GM18867 (cell line): ENCODE results near the gene KCNK1.

Experiments
- ATAC-seq: cut with Tn5 transposase; IDR thresholded peaks from one replicate; pipeline ENCODE4 v1.9.1; 2021; ENCODE audit warnings: mild to moderate bottlenecking, moderate library complexity; ENCODE audit not compliant: unreplicated experiment

Gene KCNK1

GRCh38 chr1:233635765-233636502 is 22.0 kb downstream of the KCNK1 start:
- ATAC-seq = no peak

DNA sequence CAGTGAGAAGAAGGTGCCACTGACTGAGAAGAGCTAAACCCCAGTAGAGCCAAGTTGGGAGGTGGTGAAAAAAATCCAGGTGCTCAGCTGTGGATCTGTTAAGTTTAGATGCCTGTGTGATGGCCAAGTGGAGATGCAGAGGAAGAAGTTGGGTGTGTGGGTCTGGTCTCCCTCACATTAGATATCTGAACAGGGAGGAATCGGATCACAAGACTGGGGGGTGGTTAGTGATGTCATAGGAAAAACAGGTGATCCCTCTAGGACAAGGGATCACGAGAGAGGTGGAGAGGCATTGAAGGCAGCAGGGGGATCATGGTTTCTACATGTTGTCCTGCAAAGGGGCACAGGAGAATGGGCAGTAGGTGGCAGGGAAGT is 22.6 kb downstream of the KCNK1 start:
- ATAC-seq = no peak

GRCh38 chr1:233638513-233638912 is 24.6 kb downstream of the KCNK1 start:
- no peak for ATAC-seq

GRCh38 chr1:233639611-233640010 is 25.7 kb downstream of the KCNK1 start:
- ATAC-seq = peak; percentile 57

DNA sequence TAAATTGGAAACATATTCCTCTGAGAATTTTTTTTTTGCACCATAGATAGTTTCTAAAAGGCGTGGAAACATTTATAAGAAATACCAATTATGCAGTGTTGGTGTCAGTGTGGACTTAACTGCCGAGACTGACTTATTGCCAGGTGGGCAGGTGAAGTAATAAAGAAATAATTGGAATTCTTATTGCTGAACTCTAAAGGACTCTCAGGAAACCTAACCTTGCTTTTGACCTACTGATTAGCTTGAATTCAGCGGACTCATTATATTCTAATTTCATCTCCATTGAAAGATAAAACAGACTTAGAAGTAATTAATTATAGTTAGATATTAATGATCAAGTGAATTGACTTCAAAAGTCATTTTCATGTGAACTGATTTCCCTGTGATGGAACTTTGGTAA is 26.3 kb downstream of the KCNK1 start:
- no peak for ATAC-seq

DNA sequence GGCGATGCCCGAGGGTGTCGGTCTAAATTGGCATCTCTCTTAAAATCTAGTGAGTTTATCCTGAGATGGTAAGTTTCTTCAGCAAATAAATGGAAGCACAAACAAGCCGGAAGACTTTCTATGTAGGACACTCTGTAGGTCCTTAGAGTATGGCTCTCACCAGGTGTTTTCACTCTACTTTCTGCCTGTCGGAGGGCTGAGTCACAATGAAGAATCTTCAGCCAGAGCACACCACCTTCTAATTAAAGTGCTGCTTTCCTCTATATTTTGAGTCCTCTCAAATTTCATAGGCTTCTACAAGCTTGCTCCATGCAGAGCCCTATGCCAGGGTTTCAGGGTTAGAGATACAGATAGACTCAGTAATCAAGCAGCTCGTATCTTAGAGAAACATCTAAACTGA is 27.1 kb downstream of the KCNK1 start:
- ATAC-seq = no peak

DNA sequence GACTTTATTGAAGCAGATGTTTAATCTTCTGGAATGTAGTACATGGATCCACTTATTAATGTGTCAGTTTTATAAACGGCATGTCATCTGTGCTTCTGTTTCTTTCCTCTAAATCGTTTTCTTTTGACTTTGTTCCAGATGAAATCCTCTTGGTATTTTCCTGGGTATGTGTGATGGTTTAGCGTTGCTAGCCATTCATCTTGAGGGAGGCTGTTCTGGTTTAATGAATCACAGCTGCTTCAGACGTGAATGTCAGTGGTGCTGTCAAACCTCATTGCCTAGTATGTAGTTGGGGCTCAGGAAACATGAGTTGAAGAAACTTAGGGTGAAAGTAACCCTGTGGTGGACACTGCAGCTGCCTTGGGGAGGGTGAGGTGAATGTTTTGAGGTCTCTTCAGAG is 33.2 kb downstream of the KCNK1 start:
- no peak for ATAC-seq

- no peak for ATAC-seq
Observed at GRCh38 chr1:233647636-233648035, 33.7 kb downstream of the KCNK1 start.

DNA sequence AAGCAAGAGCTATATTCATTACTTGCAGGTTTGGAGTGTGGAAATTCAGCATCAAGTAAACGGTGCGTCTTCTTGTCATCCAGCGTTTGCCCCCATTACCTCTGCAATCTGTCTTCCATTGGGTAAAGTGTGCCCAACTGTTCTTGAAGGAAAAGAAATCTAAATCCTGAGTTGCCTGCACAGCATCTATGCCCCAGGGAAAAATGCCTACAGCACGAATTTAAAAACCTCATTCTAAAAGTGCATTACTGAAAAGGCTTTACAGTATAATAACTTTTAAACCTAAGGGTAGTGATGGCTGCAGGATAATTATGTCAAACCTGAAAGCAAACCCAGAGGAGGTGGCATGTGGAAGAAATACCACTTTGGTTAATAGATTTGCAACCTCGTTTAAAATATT is 37.2 kb downstream of the KCNK1 start:
- no peak for ATAC-seq

DNA sequence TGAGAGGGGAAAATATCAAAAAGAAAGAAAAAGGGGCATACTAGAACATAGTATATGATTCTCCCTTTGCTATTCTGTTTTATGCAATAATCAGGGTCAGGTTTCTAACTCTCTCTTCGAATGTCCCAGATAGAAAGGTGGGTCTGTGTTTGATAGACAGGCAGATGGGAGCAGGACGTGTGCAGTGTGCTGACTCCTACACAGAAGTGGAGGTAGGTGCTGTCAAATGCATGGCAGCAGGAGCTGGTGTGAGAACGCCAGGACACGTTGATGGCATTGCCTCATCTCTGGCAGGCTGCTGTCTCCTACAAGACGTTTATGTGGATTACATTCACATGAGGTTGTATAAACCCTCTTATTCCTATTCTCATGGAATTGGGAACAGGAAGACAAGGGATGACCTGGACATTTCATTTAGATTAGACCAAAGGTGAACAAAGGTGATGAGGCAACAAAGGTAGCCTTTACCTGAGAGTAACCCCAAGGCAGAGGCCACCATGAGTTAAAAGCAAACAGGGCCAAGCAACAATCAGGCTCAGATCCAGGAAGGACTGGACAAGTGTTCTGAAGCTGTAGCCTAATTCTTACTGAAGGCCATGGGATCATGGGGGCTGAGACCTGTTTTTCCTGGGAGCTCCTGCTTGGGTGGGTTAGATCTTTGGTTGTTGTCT is 37.8 kb downstream of the KCNK1 start:
- ATAC-seq = no peak

- no peak for ATAC-seq
Observed at GRCh38 chr1:233652526-233652925, 38.6 kb downstream of the KCNK1 start.

GRCh38 chr1:233654658-233655280 is 40.9 kb downstream of the KCNK1 start:
- ATAC-seq = no peak

DNA sequence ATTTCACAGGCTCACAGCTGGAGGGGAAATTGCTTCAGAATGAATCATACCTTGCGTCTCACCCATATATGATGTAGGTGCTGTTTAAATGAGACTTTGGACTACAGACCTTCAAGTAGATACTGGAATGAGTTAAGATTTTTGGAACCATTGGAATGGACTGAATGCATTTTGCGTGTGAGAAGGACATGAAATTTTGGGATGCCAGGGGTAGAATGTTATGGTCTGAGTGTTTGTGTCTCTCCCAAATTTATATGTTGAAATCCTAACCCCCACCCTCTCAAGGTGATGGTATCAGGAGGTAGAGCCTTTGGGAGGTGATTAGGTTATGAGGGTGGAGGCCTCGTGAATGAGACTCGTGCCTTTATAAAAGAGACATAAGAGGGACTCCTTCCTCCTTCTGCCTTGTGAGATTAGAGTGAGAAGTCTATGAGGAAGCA is 41.4 kb downstream of the KCNK1 start:
- ATAC-seq = no peak

DNA sequence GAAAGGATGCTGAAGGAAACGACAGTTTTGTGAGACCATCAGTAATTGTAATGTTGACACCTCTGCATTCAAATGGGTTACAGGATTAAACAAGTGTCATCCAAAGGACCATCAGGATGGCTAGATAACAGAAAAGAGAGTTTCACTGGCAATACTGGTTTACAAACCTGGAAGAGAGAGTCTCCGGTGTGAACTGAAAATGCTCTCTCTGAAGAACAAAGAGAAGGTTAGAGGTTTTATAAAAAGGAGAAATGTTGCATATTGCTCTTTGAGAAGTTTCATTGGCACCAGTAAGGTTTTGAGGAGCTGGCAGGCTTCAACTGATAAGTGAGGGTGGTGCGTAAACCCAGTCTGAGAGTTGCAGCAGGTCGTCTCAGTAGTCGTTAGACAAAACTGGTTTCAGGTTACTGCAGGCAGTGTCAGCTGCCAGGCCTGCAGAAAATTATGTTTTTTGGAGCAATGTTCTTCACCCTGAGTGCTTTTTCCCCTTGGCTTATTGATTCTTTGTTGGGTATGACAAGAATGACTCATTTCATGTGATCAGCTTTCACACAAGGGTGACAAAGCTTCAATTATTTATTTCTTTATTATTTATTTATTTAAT is 42.2 kb downstream of the KCNK1 start:
- peak; percentile 50 for ATAC-seq

GRCh38 chr1:233656687-233657086 is 42.8 kb downstream of the KCNK1 start:
- no peak for ATAC-seq

DNA sequence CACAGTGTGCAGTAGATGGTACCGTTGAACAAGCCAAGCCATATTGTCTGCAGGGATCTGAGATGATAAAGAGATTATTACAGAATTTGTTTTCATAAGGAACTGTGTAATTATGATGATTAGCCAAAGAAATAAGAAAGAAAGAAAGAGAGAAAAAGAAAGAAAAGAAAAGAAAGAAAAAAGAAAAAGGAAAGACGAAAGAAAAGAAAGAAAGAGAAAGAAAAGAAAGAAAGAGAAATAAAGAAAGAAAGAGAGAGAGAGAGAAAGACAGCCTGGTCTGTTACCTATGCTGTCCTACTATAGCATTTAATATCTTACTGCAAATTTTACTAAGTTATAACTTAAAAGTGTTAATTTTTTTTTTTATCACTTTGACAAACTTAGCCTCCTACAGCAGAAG is 43.6 kb downstream of the KCNK1 start:
- ATAC-seq = no peak

- no peak for ATAC-seq
Observed at GRCh38 chr1:233659495-233659894, 45.6 kb downstream of the KCNK1 start.

GRCh38 chr1:233661376-233662159 is 47.7 kb downstream of the KCNK1 start:
- no peak for ATAC-seq

GRCh38 chr1:233662575-233663304 is 48.8 kb downstream of the KCNK1 start:
- ATAC-seq = no peak

GRCh38 chr1:233664253-233664652 is 50.3 kb downstream of the KCNK1 start:
- ATAC-seq = no peak
